Measurements from ENCODE around the gene TXNDC11.

The TXNDC11 gene

DNA sequence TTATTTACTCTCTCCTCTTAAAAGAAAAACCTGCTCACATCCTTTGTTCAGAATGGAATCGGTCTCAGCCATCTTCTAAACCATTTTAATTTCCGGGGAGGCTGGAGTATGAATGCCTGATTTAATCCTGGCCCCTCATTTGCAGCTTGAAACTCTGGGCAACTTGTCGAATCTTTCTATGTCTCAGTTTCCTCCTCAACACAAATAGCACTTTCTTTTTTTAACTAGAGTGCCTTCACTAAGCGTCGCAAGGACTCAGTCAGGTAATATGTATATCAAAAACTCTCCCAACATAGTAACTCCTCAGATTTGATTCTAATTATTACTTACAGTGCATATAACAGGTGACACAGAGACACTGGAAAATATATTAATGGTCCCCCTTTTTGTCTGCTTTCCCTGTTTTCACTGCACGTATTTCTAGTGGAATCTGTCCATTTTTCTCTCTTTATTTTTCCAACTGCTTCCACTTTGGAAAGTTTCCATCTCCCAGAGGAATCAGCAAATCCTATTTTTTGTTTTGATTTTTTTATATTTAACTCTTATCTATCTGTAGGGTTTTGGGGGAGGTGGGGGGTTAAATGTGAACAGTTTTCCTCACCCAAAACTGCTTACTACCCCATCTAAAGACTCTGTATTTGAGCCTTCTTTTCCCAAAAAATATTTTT is 55.8 kb downstream of the TXNDC11 start:
- no peak for DNase-seq

DNA sequence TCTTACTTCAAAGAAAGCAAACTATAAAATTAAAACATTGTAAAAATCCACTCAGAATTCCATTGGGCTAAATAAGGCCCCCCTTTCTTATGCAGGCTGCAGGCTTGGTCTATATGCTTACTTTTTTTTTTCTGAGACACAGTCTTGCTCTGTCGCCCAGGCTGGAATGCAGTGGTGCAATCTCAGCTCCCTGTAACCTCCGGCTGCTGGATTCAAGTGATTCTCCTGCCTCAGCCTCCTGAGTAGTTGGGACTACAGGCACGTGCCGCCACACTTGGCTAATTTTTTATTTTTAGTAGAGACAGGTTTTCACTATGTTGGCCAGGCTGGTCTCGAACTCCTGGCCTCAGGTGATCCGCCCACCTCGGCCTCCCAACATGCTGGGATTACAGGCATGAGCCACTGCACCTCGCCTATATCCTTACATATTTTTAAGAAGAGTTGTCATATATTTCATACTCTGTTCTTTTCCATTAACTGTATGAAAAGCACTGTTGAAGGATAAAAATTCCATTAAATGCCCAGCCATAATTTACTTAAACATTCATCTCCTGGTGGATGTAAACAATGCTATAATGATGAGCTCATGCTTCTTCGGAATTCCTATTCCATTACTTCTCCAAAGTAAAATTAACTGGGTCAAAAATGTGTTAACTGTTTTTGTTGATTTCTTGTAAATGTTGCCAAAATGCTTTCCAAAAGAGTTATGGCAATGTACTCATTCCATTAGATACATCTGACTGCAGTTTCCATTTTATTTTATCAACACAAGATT is 56.6 kb downstream of the TXNDC11 start:
- no peak for DNase-seq

DNA sequence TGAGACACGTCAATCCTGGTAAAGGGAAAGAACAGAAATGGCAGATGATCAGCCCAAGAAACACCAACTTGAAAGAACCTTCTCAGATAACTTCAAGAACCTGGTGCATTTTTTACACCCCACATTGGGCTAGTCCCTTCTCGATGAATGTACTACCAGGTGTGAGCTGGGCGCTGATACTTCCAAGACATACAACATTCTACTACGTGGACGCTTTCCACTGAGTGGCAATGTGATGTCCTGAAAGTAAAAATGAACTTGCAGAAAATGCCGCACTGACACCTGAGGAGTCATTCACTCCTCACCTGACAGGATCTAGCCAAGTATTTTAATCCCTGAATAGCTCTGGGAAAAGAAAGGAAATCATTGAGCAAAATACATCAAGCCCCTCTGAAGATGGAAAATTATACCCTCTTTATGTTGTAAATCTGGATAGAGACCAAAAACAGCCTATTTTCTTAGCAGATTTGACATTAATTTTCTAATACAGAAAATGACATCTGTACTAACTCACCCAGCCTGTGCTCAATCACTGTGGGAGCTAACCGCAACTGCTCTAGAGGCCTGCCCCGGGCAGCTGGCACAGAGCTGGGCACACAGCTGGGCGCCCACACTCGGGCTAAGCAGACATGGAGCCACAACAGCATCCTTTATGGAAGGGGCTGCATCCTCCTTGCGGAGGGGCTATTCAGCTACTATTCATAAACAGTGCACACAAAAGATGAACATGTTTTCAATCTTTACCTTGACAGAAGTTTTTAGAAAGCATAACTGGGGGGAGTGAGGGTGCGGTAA is 58.2 kb downstream of the TXNDC11 start:
- no peak for DNase-seq

DNA sequence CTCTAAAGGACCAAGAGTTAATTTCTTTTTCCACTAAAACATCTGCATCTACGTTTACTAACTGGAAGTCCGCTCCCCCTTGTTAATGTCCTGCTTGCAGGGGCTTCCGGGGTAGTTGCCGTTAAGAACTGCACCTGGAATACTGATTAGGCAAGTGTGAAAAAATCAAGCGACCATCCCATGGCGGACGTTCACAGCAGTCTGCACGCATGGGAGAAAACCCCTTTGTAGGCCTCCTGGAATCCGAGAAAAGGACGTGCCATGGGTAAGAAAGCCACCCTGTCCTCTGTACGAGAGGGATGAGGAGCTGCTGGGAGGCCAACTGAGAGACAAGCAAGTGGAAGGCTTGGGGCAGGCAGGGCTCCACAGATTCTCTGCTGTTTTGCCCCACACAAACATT is 59.5 kb downstream of the TXNDC11 start:
- DNase-seq: no peak

DNA sequence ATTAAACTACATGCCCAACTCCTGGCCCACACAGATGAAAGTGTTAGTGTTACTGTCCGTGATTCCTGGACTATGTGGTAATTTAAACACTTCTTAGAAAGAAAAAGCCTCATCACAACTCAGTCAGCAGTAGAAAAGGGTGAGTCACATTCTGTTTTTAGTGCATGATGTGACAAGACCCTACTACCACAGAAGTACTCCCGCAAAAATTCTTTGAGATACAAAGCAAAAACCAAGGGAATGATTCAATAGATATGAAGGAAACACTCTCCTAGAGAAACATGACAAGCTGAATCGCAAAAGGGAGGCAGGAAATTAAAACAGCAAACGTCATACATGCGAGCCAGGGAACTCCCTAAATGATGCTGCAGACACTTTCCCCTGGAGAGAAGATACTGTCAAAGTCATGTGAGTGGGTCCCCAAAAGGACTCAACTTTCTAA is 60.0 kb downstream of the TXNDC11 start:
- no peak for DNase-seq

GRCh38 chr16:11681976-11682654 is 60.5 kb downstream of the TXNDC11 start:
- no peak for DNase-seq

- DNase-seq: no peak
These were observed 61.1 kb downstream of the TXNDC11 start for GRCh38 chr16:11681556-11681955.

DNA sequence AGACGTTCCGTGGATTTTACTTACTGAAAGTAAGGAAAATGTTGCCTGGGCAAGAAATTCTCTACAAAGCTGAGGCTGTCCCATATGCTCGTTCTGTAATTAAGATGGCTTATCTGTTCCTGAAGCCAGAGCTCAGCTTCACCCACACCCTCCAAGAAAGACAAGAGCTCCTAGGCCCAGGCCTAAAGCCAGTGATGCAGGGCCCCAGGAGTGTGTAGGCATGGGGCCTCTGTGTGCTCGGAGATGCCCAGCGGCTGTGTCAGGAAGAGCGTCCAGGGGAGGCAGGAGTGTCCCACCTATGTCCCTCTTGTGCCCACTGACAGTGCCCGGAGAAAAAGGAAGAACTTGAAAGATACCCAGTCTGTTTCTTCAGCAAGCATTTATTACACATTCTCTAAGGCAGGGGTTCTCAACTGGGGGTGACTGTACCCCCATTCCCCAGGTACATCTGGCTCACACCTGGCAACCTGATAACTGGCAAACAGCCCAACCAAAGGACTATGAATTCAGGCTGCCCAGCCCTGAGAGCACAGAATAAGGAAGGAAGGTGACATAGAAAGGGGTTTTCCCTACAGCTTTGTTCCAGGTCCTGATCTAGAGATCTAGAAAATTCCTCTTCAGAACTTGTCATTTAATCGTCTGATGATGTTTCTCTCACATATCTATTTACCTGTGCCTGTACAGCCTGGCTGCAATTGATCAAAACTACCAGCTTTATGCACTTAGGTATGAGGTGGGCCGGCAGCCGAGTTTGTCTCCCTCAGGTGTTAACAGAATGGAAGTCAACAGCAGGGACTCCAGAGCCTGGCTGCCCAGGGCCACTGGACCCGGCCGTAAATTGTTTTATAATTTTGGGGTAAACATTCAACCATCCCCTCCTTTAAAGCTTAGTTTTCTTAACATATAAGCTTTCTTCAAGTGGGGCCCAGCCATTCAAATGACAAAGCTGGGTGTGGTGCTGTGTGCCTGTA is 62.4 kb downstream of the TXNDC11 start:
- DNase-seq: no peak

GRCh38 chr16:11679250-11679649 is 63.4 kb downstream of the TXNDC11 start:
- no peak for DNase-seq

- DNase-seq: no peak
These were observed 64.4 kb downstream of the TXNDC11 start for GRCh38 chr16:11677959-11678881.

DNA sequence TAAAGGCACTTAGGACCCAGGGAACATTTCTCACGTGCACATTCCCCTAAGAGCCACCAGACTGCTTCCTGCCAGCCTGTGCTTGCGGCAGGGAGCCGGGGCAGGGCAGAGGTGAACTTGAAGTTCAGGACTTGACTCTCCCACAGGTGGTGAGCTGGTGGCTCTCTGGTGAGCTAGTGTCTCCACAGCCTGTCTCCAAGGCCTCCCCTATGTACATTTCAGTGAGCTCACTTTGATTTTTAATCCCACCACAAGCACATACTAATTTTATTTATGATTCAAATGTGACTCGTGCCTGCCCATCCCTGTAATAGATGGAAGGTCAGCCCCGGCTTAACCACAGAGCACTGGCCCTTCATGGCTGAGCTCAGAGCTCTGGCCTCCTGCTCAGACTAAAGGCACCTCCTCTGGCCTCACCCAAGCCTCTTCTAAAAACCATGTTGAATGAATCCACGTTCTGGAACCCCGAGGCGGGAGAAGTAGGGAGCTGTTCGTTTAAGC is 65.2 kb downstream of the TXNDC11 start:
- no peak for DNase-seq

GRCh38 chr16:11676799-11677198 is 65.9 kb downstream of the TXNDC11 start:
- DNase-seq: no peak

DNA sequence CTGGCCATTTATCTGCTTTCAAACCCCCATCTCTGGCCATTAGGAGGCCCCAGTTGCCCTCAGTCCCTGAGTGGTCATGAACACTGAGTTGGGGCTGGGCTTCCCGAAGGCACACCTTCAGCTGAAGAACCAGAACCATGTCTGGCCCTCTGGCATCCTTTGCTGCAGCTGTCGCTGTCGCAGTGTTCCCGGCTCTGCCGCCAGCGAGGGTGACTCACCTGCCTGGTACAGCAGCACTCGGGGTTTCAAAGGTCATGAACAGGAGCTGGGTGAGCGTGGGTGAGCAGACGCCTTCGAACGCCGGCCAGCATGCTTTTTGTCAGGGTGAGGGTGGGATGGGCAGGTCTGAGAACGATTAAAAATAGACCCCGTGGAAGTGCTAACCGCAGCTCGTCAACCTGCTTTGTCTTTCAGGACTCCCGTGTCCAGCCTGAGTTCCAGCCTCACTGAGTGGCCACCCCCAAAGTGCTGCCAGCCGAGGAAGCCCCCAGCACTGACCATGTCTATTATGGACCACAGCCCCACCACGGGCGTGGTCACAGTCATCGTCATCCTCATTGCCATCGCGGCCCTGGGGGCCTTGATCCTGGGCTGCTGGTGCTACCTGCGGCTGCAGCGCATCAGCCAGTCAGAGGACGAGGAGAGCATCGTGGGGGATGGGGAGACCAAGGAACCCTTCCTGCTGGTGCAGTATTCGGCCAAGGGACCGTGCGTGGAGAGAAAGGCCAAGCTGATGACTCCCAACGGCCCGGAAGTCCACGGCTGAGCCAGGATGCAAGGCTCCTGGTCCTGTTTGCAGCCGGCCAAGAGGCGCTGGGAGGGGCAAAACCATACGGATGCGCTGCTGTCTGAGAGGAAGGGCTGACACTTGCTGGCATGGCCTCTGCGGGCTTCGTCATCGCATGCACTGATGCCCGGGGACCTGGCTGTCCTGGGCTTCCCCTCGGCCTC is 66.8 kb downstream of the TXNDC11 start:
- no peak for DNase-seq

DNA sequence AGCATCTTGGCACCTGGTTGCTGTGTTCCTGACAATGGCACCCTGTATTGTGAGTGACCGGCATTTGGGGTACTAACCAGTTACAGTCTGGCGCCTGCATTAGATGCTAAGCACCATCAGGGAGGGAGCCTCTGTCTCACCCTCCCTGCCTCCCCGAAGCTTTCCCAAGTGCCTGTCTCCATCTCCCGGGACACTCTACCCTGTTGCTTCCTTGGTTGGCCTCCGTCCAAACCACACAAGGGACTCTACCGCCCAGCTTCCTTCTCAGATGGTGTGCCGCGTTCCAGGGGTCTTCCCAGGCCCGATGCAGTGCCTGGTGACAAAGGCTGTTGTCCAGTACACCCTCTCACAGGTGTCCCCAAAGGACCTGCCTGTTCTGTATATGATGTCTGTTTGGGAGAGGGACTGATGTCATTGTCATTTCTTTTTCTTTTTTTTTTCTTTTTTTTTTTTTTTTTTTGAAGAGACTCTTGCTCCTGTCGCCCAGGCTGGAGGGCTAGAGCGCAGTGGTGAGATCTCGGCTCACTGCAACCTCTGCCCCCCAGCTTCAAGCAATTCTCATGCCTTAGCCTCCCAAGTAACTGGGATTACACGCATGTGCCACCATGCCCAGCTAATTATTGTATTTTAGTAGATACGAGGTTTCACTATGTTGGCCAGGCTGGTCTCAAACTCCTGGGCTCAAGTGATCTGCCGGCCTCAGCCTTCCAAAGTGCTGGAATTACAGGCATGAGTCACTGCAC is 67.7 kb downstream of the TXNDC11 start:
- no peak for DNase-seq

DNA sequence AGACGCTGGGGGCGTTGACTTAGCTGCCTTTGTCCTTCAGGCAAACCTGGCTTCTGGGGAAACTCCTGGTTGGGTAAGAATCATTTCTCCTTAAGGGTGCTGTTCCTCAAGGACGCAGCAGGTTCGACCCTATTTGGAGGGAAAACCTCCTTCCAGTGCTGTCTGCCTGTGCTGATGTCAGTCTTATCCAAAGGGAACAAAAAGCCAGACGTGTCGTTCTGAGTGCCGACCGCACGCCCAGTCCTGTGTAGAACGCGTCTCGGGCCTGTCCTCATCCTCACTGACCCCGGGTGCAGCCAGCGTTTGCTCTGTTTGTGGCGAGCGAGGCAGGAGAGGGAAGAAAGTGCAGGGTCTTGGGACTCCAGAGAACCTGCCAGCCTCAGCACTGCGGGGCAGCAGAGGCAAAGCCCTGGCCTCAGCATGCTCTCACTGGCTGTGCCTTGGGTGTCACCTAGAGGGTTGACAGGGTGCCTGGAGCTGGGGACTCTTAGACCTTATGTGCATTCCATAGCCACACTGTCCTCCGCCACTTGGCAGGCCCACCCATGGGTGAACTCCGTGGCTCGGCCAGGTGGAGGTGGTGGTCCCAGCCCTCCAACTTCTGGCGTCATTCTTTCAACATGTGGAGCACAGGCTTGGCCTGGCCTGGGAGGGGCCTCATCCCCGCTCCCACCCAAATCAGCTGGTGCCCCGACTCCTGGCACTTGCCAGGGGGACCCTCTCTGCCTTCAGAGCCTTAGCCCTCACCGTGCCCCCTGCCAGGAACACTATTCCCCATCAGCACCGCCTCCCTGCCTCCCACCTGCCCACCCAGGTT is 68.4 kb downstream of the TXNDC11 start:
- no peak for DNase-seq

- DNase-seq: no peak
These were observed 69.3 kb downstream of the TXNDC11 start for GRCh38 chr16:11673091-11674000.

Data from femur (tissue), 1 donor.